Esophagus muscularis mucosa (tissue), 4 donors: ENCODE data around the gene PRDX3. TPM values are rescaled to one million over a fixed set of nuclear protein-coding genes. Genes with fewer than 3 reads are reported as not detected.

Source experiments
- DNase-seq: peaks from one replicate; pipeline ENCODE4 v3.0.0-alpha.2; 2017; ENCODE audit errors: extremely low spot score
- H3K27ac ChIP-seq, 4 donors: fragments of 200-600 bp; sonication (generic); replicated peaks in 1 of 4; 1 replicate in 3 of 4; 2 replicates in 1 of 4; pipeline ENCODE4 v1.5.1; 2016 to 2019; ENCODE audit warnings: mild to moderate bottlenecking in 1 of 4
- H3K27me3 ChIP-seq, 4 donors: fragments of 200-600 bp; sonication (generic); one replicate each; pipeline versions ENCODE4 v1.5.1 to v1.6.0; 2016 to 2019
- H3K36me3 ChIP-seq, 4 donors: fragments of 200-600 bp; sonication (generic); one replicate each; pipeline ENCODE4 v1.5.1; 2016 to 2019
- H3K4me1 ChIP-seq, 4 donors: fragments of 200-600 bp; sonication (generic); one replicate each; pipeline ENCODE4 v1.5.1; 2016 to 2019
- H3K4me3 ChIP-seq, 4 donors: fragments of 200-600 bp; sonication (generic); 1 replicate in 2 of 4; 2 replicates in 2 of 4; pipeline ENCODE4 v1.5.1; 2016 to 2019; ENCODE audit warnings: mild to moderate bottlenecking in 4 of 4, moderate library complexity in 1 of 4
- H3K9me3 ChIP-seq, 4 donors: fragments of 200-600 bp; sonication (generic); 1 replicate in 3 of 4; 2 replicates in 1 of 4; pipeline ENCODE4 v1.5.1; 2016 to 2019
- EP300 ChIP-seq: sonication (generic); formaldehyde crosslinking; IDR thresholded peaks from one replicate; pipeline ENCODE4 v1.6.1; 2017; ENCODE audit warnings: antibody characterized with exemption
- POLR2A ChIP-seq: fragments of 450-650 bp; IDR thresholded peaks from one replicate; pipeline ENCODE4 v1.6.1; 2017; ENCODE audit warnings: antibody characterized with exemption, moderate library complexity, mild to moderate bottlenecking, low read depth
- POLR2AphosphoS5 ChIP-seq, 2 donors: sonication (generic); formaldehyde crosslinking; IDR thresholded peaks; one replicate each; pipeline ENCODE4 v1.6.1; 2017; ENCODE audit warnings: antibody characterized with exemption in 2 of 2
- WGBS: methylation state at CpG from one replicate; pipeline ENCODE4 v1.1.5; 2018; 5-methylcytosine and 5-hydroxymethylcytosine counted together
- intact Hi-C: fragments of 100-400 bp; cut with DNase I; formaldehyde crosslinking; loops from one replicate; pipeline ENCODE4 v1.15.1; 2023
- total RNA-seq, 4 donors: library from RNA; depleted of rRNA; stranded (reverse); fragments of >200 nt; gene quantifications; one replicate each; pipeline versions ENCODE4 v1.1.0 to v1.2.1, GENCODE V29; 2016
- TF ChIP-seq, protein P1 (sequence below), 3 experiments: fragments of 200-600 bp in 2 of 3; fragments of 450-650 bp in 1 of 3; sonication (generic) in 2 of 3; IDR thresholded peaks; one replicate each; pipeline ENCODE4 v1.5.1; 2017 to 2019; ENCODE audit warnings: antibody characterized with exemption in 3 of 3, mild to moderate bottlenecking in 2 of 3, moderate library complexity in 1 of 3

Gene PRDX3
- total RNA-seq, 4 donors from 2014 or later: 128 to 195 (median 171) TPM

DNA sequence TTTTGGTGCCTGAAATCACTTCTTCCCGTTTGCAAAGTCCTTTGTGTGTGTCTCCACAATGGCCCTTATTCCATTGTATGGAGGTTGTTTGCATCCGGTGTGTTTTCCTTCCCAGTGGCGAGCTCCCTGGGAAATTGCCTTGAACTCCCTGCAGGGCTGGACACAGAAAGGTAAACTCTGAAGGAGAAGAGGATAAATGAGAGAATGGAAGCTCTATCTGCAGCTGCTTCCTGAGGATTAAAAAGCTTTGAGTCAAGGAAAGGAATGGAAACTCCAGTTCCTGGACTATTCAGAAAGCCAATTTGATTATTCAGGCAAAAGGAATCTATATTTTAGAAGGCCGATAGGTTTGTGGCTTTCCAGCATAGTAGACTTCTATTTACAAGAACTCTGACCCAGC is 24.4 kb upstream of the PRDX3 start:
- Histone ChIP-seq H3K27me3 (no peaks in the 10 kb centered on the region), H3K27ac (no peak overlapping the region), H3K36me3 (no peaks in the 10 kb centered on the region), H3K4me3 (no peak overlapping the region), H3K9me3 (no peaks in the 10 kb centered on the region), H3K4me1 (peaks cover 11 to 22% (median 16%) of the 10 kb centered on the region in 4 donors)
- no peak for DNase-seq
- 56% methylated on average over 4 of the region's 4 CpGs for WGBS
- no peak for TF ChIP-seq POLR2AphosphoS5 (IDR thresholded peaks at IDR 0.05)
- TF ChIP-seq POLR2A: no peak
- no peak for TF ChIP-seq EP300
- TF ChIP-seq, protein P1, sequence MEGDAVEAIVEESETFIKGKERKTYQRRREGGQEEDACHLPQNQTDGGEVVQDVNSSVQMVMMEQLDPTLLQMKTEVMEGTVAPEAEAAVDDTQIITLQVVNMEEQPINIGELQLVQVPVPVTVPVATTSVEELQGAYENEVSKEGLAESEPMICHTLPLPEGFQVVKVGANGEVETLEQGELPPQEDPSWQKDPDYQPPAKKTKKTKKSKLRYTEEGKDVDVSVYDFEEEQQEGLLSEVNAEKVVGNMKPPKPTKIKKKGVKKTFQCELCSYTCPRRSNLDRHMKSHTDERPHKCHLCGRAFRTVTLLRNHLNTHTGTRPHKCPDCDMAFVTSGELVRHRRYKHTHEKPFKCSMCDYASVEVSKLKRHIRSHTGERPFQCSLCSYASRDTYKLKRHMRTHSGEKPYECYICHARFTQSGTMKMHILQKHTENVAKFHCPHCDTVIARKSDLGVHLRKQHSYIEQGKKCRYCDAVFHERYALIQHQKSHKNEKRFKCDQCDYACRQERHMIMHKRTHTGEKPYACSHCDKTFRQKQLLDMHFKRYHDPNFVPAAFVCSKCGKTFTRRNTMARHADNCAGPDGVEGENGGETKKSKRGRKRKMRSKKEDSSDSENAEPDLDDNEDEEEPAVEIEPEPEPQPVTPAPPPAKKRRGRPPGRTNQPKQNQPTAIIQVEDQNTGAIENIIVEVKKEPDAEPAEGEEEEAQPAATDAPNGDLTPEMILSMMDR (IDR thresholded peaks at IDR 0.05): no peak
- intact Hi-C loops: loop anchor here (2.0 to 10.0 kb wide), 2 partner anchors 298 to 472 kb away; no protein-coding TSS in a partner anchor

DNA sequence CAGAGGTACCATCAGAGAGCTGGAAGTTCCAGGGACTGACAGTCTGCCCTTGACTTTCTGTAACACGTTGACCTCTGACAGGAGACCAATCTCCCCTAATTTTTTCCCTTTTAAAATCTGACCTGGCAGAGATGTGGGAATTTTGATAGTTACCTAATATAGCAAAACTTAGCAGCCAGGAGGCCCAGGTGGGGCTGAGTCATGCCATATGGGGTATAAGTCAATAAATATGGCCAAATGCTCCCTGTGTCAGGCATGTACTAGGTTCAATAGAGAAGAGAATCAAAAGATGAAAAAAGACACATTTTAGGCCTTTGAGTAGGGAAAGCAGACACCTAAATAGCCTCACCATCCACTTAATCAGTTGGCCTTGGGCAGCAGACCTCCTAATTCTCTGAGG is 22.6 kb upstream of the PRDX3 start:
- H3K4me1 ChIP-seq: peaks cover 7 to 18% (median 12%) of the 10 kb centered on the region in 4 donors
- no peaks in the 10 kb centered on the region for H3K36me3 ChIP-seq
- intact Hi-C loops: loop anchor here (10.0 kb wide), 1 partner anchor 474 kb away; no protein-coding TSS in a partner anchor
- TF ChIP-seq, protein P1 (IDR thresholded peaks at IDR 0.05): no peak
- TF ChIP-seq POLR2AphosphoS5 (IDR thresholded peaks at IDR 0.05) (no peak), POLR2A (no peak), EP300 (no peak)
- no peak overlapping the region for H3K27ac ChIP-seq
- H3K9me3 ChIP-seq: no peaks in the 10 kb centered on the region
- no peak for DNase-seq
- H3K27me3 ChIP-seq: no peaks in the 10 kb centered on the region
- no peak overlapping the region for H3K4me3 ChIP-seq
- 94% methylated on average over 1 of the region's 1 CpG for WGBS

GRCh38 chr10:119199231-119199992 is 20.8 kb upstream of the PRDX3 start:
- no peak for DNase-seq
- Histone ChIP-seq H3K9me3 (no peaks in the 10 kb centered on the region), H3K27ac (no peak overlapping the region), H3K27me3 (no peaks in the 10 kb centered on the region), H3K4me3 (no peak overlapping the region), H3K36me3 (no peaks in the 10 kb centered on the region), H3K4me1 (peaks cover 0 to 11% (median 5%) of the 10 kb centered on the region in 4 donors)
- WGBS: 49% methylated on average over 9 of the region's 9 CpGs
- intact Hi-C loops: loop anchor here (1.0 kb wide), 1 partner anchor 246 kb away; no protein-coding TSS in a partner anchor
- TF ChIP-seq, protein P1 (IDR thresholded peaks at IDR 0.05): peak; percentile 67 to 85 (median 79)
- peak in 1 of 2 donors; percentile 44 for TF ChIP-seq POLR2AphosphoS5 (IDR thresholded peaks at IDR 0.05)
- TF ChIP-seq EP300: no peak

- Histone ChIP-seq H3K4me1 (peaks cover 0 to 11% (median 5%) of the 10 kb centered on the region in 4 donors), H3K4me3 (no peak overlapping the region), H3K27ac (no peak overlapping the region), H3K36me3 (no peaks in the 10 kb centered on the region), H3K27me3 (no peaks in the 10 kb centered on the region), H3K9me3 (no peaks in the 10 kb centered on the region)
- WGBS: 53% methylated on average over 7 of the region's 7 CpGs
- TF ChIP-seq EP300 (no peak), POLR2AphosphoS5 (IDR thresholded peaks at IDR 0.05) (no peak), POLR2A (no peak)
- TF ChIP-seq, protein P1 (IDR thresholded peaks at IDR 0.05): peak; percentile 9 to 34 (median 16)
- no peak for DNase-seq
- intact Hi-C loops: no loop called here
These were observed 19.8 kb upstream of the PRDX3 start for GRCh38 chr10:119198438-119198837.
